ENCODE measurements around the gene KLHDC4. TPM values are rescaled to one million over a fixed set of nuclear protein-coding genes. Genes with fewer than 3 reads are reported as not detected.

The KLHDC4 gene
- total RNA-seq, 4 donors from 2014 or later, result 16.2 to 29.4 (median 21.5) TPM

GRCh38 chr16:87744750-87745514 is 20.9 kb downstream of the KLHDC4 start:
- no peak overlapping the region for H3K4me3 ChIP-seq
- H3K27ac ChIP-seq, result no peak overlapping the region
- no peaks in the 10 kb centered on the region for H3K9me3 ChIP-seq
- DNase-seq, result no peak
- intact Hi-C loops (cut with DNase I), result no loop called here
- peaks cover 4 to 100% (median 37%) of the 10 kb centered on the region in 3 donors for H3K36me3 ChIP-seq
- 86% methylated on average over 18 to 22 of the region's 25 CpGs for WGBS, 2 donors
- H3K27me3 ChIP-seq, result no peaks in the 10 kb centered on the region
- H3K4me1 ChIP-seq, result peaks cover 0 to 10% (median 0%) of the 10 kb centered on the region in 3 donors
- no peak for TF ChIP-seq CTCF (IDR thresholded peaks at IDR 0.05)
- TF ChIP-seq POLR2A (IDR thresholded peaks at IDR 0.05), result no peak

GRCh38 chr16:87742781-87743490 is 22.9 kb downstream of the KLHDC4 start:
- 92 to 95% methylated on average over 4 to 13 of the region's 17 CpGs for WGBS, 2 donors
- Histone ChIP-seq H3K27ac (no peak overlapping the region), H3K4me3 (no peak overlapping the region), H3K9me3 (no peaks in the 10 kb centered on the region), H3K27me3 (no peaks in the 10 kb centered on the region), H3K36me3 (peaks cover 0 to 90% (median 22%) of the 10 kb centered on the region in 3 donors), H3K4me1 (peaks cover 0 to 10% (median 0%) of the 10 kb centered on the region in 3 donors)
- DNase-seq, result no peak
- intact Hi-C loops (cut with DNase I), result no loop called here
- TF ChIP-seq CTCF (IDR thresholded peaks at IDR 0.05) (no peak), POLR2A (IDR thresholded peaks at IDR 0.05) (no peak)

- Histone ChIP-seq H3K27me3 (no peaks in the 10 kb centered on the region), H3K27ac (no peak overlapping the region), H3K4me3 (no peak overlapping the region), H3K4me1 (peaks cover 0 to 10% (median 0%) of the 10 kb centered on the region in 3 donors), H3K36me3 (peaks cover 0 to 90% (median 14%) of the 10 kb centered on the region in 3 donors), H3K9me3 (no peaks in the 10 kb centered on the region)
- no peak for DNase-seq
- TF ChIP-seq POLR2A (IDR thresholded peaks at IDR 0.05), result no peak
- no peak for TF ChIP-seq CTCF (IDR thresholded peaks at IDR 0.05)
- WGBS, 2 donors, result 90 to 92% methylated on average over 15 to 16 of the region's 16 CpGs
- intact Hi-C loops (cut with DNase I), result no loop called here
Observed at GRCh38 chr16:87741700-87742415, 23.9 kb downstream of the KLHDC4 start.

- WGBS, 2 donors, result 89 to 91% methylated on average over 8 to 10 of the region's 11 CpGs
- Histone ChIP-seq H3K9me3 (no peaks in the 10 kb centered on the region), H3K4me1 (peaks cover 0 to 10% (median 0%) of the 10 kb centered on the region in 3 donors), H3K27me3 (no peaks in the 10 kb centered on the region), H3K4me3 (no peak overlapping the region), H3K36me3 (peaks cover 0 to 90% (median 6%) of the 10 kb centered on the region in 3 donors), H3K27ac (no peak overlapping the region)
- TF ChIP-seq CTCF (IDR thresholded peaks at IDR 0.05) (no peak), POLR2A (IDR thresholded peaks at IDR 0.05) (no peak)
- intact Hi-C loops (cut with DNase I), result no loop called here
- no peak for DNase-seq
Observed at GRCh38 chr16:87740909-87741424, 24.8 kb downstream of the KLHDC4 start.
